ENCODE data around the gene CBX8. TPM values are rescaled to one million over a fixed set of nuclear protein-coding genes. Genes with fewer than 3 reads are reported as not detected.
"Not testable (repeated sequence)": the region's sequence is repeated elsewhere in the genome, so short reads cannot be mapped to it uniquely, and the experiment has no call there.

CBX8 gene
- total RNA-seq, 1 experiment from 2014 or later: 8.0 TPM

GRCh38 chr17:79778504-79779083 is 18.3 kb downstream of the CBX8 start:
- no peaks in the 10 kb centered on the region for H3K27me3 ChIP-seq (ENCODE audit: low read length)
- peak overlapping the region; percentile 55 for H3K4me2 ChIP-seq (ENCODE audit: low read depth, low read length, poor library complexity, severe bottlenecking)
- H3K36me3 ChIP-seq (ENCODE audit: insufficient read depth, low read length): no peaks in the 10 kb centered on the region
- H2AFZ ChIP-seq (ENCODE audit: low read length): peak overlapping the region; percentile 89; the same call in 1 of the 2 replicates
- H3K9ac ChIP-seq (ENCODE audit: low read length): peak overlapping the region; percentile 82
- no peak overlapping the region for H3K27ac ChIP-seq (ENCODE audit: low read length)
- DNase-seq: peak; percentile 62
- no peaks in the 10 kb centered on the region for H3K9me3 ChIP-seq (ENCODE audit: low read length)
- H3K4me3 ChIP-seq (ENCODE audit: low read length): peak overlapping the region; percentile 88
- peaks cover 10% of the 10 kb centered on the region for H4K20me1 ChIP-seq (ENCODE audit: insufficient read depth, low read depth, low read length)
- H3K4me1 ChIP-seq (ENCODE audit: low read length): peaks cover 14% of the 10 kb centered on the region
- no peaks in the 10 kb centered on the region for H3K9me2 ChIP-seq (replicated peaks; ENCODE audit: insufficient read depth, low read length)
- H3K79me2 ChIP-seq (ENCODE audit: low read length): no peaks in the 10 kb centered on the region

- Histone ChIP-seq H3K36me3 (ENCODE audit: insufficient read depth, low read length) (no peaks in the 10 kb centered on the region), H3K4me1 (ENCODE audit: low read length) (peaks cover 14% of the 10 kb centered on the region), H3K27ac (ENCODE audit: low read length) (no peak within 1 kb of the TSS), H4K20me1 (ENCODE audit: insufficient read depth, low read depth, low read length) (peaks cover 10% of the 10 kb centered on the region), H3K9me2 (replicated peaks; ENCODE audit: insufficient read depth, low read length) (no peaks in the 10 kb centered on the region), H3K79me2 (ENCODE audit: low read length) (no peaks in the 10 kb centered on the region), H3K27me3 (ENCODE audit: low read length) (no peaks in the 10 kb centered on the region), H2AFZ (ENCODE audit: low read length) (peak within 1 kb of the TSS; percentile 89; the same call in 1 of the 2 replicates), H3K4me3 (ENCODE audit: low read length) (peak within 1 kb of the TSS; percentile 88), H3K4me2 (ENCODE audit: low read depth, low read length, poor library complexity, severe bottlenecking) (peak within 1 kb of the TSS; percentile 99), H3K9ac (ENCODE audit: low read length) (peak within 1 kb of the TSS; percentile 82), H3K9me3 (ENCODE audit: low read length) (no peaks in the 10 kb centered on the region)
- peak; percentile 93 for DNase-seq
Observed at GRCh38 chr17:79777894-79778503, 18.9 kb downstream of the CBX8 start, which contains the start of gene CBX2. Gene CBX2, plus strand, starts transcription at chr17:79778148. Its CDS starts 88 bp downstream, at chr17:79778236.

DNA sequence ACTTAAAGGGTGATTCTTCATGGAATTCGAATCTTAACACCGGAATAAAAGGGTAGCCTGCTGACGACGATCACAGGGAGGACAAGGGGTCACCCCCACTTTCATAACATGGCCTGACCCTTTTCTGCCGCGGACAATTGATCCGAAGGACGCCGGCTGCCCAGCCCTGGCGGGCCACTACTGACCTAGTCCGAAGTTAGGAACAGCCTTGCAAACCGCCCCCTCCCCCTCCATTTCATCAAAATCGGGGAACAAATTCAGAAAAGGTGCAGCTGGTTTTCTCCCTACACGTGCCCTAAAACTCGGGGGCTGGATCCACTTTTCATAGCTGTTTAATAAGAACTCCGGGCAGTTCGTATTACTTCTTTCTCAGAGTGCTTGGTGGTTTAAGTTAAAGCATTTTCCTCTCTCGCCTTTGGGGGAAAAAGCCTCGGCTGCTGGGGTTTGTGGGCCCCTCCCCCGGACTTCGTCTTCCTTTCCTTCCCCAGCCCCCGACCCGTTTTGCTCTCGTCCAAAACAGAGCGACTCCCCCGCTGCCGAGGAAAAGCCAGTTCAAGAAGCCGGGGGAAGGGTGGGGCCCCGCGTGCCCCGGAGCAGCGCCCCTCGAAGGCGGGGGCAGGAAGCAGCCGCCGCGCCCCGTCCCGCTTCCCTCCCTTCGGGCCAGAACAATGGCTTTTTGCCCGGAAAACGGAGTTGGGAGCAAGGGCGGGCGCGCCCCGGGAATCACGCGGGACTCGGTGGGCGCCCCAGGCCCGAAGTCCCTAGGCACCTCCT is 19.6 kb downstream of the CBX8 start:
- Histone ChIP-seq H2AFZ (ENCODE audit: low read length) (peak overlapping the region; percentile 84; the same call in 1 of the 2 replicates), H3K9ac (ENCODE audit: low read length) (peak overlapping the region; percentile 72)
- peak; percentile 75 for DNase-seq

DNA sequence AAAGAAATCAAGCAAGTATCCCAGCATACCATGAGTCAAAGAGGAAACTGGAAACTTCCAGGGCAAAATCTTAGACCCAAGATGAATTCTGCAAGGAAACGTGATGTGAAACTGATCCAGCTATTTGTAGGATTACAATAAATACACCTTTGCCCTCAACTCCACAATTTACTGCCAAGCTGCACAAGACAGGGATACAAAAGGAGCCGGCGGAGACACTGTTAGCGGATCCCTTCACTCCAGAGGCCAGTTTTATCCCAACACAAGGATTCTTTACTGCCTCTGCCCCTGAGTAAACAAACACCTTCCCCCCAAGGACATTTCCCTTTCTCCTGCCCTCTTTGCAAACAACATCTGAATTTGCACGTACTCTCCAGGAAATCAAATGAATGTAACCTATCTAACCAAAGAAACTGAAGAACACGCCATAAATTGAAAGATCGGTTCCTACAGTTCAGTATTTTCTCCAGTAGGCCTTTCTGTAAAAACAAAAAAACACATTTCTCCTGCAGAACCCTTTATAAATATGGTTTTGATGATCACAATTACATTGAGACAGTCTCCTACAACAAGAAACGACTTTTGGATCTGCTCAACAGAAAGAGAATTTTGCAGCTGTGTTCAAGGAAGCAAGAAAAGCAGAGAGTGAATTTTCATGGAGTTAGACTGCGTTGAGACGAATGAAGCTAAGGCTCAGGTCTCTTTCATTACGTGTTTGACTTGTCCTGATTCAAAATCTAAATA is 20.3 kb downstream of the CBX8 start:
- Histone ChIP-seq H3K4me2 (ENCODE audit: low read depth, low read length, poor library complexity, severe bottlenecking) (no peak overlapping the region), H3K79me2 (ENCODE audit: low read length) (no peaks in the 10 kb centered on the region), H3K9me3 (ENCODE audit: low read length) (no peaks in the 10 kb centered on the region), H4K20me1 (ENCODE audit: insufficient read depth, low read depth, low read length) (peaks cover 10% of the 10 kb centered on the region), H3K27ac (ENCODE audit: low read length) (no peak overlapping the region), H3K36me3 (ENCODE audit: insufficient read depth, low read length) (no peaks in the 10 kb centered on the region), H2AFZ (ENCODE audit: low read length) (no peak overlapping the region), H3K4me1 (ENCODE audit: low read length) (peaks cover 14% of the 10 kb centered on the region), H3K27me3 (ENCODE audit: low read length) (no peaks in the 10 kb centered on the region), H3K9ac (ENCODE audit: low read length) (no peak overlapping the region), H3K4me3 (ENCODE audit: low read length) (no peak overlapping the region), H3K9me2 (replicated peaks; ENCODE audit: insufficient read depth, low read length) (no peaks in the 10 kb centered on the region)
- DNase-seq: no peak

More for the DNA sequence above, 19.6 kb downstream of the CBX8 start:
- Histone ChIP-seq H3K36me3 (ENCODE audit: insufficient read depth, low read length) (no peaks in the 10 kb centered on the region), H3K4me3 (ENCODE audit: low read length) (peak overlapping the region; percentile 70), H3K4me1 (ENCODE audit: low read length) (peaks cover 14% of the 10 kb centered on the region), H4K20me1 (ENCODE audit: insufficient read depth, low read depth, low read length) (peaks cover 10% of the 10 kb centered on the region), H3K27me3 (ENCODE audit: low read length) (no peaks in the 10 kb centered on the region), H3K9me3 (ENCODE audit: low read length) (no peaks in the 10 kb centered on the region), H3K9me2 (replicated peaks; ENCODE audit: insufficient read depth, low read length) (no peaks in the 10 kb centered on the region), H3K79me2 (ENCODE audit: low read length) (no peaks in the 10 kb centered on the region), H3K27ac (ENCODE audit: low read length) (no peak overlapping the region), H3K4me2 (ENCODE audit: low read depth, low read length, poor library complexity, severe bottlenecking) (peak overlapping the region; percentile 99)

DNA sequence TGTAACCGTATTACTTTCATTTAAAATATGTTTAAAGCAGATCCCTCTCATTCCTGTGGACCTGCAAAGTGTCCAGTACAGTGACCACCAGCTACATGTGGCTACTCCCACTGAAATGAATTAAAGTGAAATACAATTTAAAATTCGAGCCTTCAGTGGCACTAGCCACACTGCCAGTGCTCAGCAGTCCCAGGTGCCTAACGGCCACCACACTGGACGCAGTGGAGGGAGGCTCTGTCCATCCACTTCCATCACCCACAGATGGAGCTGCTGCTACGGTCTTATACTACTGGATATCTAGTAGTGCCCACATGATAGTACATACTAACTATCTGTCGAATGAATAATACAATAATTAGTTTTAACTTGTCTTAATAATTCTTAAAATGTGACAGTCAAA is 21.2 kb downstream of the CBX8 start:
- no peak overlapping the region for H2AFZ ChIP-seq (ENCODE audit: low read length)

DNA sequence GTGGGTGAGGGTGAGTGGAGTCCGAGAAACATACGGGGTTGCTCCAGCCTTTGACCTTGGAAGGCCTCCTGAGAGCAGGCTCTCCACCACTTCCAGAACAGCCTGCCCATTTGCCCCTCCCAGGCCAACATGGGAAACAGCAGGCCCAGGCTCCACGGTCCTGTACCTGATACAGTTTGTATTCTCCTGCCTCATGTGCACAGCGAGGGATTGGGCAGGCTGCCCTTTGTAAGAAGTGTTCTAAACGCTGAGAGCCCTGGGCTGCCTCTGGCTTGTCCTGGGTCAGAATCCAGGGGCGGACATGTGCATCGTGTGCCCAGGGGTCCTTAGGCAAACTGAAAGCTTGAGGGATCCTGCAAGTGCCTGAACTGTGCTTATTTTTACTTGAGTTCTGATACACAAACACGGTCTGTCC is 22.3 kb downstream of the CBX8 start:
- H3K9ac ChIP-seq (ENCODE audit: low read length): no peak overlapping the region
- no peak overlapping the region for H3K27ac ChIP-seq (ENCODE audit: low read length)
- H3K4me3 ChIP-seq (ENCODE audit: low read length): no peak overlapping the region

More for the DNA sequence above, 21.2 kb downstream of the CBX8 start:
- Histone ChIP-seq H3K27me3 (ENCODE audit: low read length) (no peaks in the 10 kb centered on the region), H3K36me3 (ENCODE audit: insufficient read depth, low read length) (no peaks in the 10 kb centered on the region), H3K27ac (ENCODE audit: low read length) (no peak overlapping the region), H3K9ac (ENCODE audit: low read length) (no peak overlapping the region), H3K9me2 (replicated peaks; ENCODE audit: insufficient read depth, low read length) (no peaks in the 10 kb centered on the region), H3K79me2 (ENCODE audit: low read length) (no peaks in the 10 kb centered on the region), H3K9me3 (ENCODE audit: low read length) (no peaks in the 10 kb centered on the region), H3K4me2 (ENCODE audit: low read depth, low read length, poor library complexity, severe bottlenecking) (no peak overlapping the region), H4K20me1 (ENCODE audit: insufficient read depth, low read depth, low read length) (peaks cover 10% of the 10 kb centered on the region), H3K4me3 (ENCODE audit: low read length) (no peak overlapping the region), H3K4me1 (ENCODE audit: low read length) (peaks cover 14% of the 10 kb centered on the region)
- DNase-seq: no peak

DNA sequence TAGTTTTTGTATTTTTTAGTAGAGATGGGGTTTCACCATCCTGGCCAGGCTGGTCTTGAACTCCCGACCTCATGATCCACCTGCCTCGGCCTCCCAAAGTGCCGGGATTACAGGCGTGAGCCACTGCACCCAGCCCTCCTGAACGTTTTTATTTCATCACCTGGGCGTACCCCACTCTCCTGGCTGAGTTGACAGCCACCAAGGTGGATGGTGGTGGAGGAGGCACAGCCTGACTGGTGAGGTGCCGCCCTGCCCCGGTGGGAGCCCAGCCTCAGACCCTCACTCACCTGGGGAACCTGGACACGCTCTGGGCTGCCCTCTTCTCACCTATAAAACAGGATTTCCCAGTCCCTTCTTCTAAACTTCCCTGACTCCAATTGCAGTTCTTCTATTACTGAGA is 24.2 kb downstream of the CBX8 start:
- not testable (repeated sequence) for H3K79me2 ChIP-seq (ENCODE audit: low read length); H2AFZ ChIP-seq (ENCODE audit: low read length); H3K4me3 ChIP-seq (ENCODE audit: low read length); H3K27me3 ChIP-seq (ENCODE audit: low read length); DNase-seq; H3K4me2 ChIP-seq (ENCODE audit: low read depth, low read length, poor library complexity, severe bottlenecking); H3K9ac ChIP-seq (ENCODE audit: low read length); H4K20me1 ChIP-seq (ENCODE audit: insufficient read depth, low read depth, low read length); H3K9me3 ChIP-seq (ENCODE audit: low read length); H3K27ac ChIP-seq (ENCODE audit: low read length); H3K4me1 ChIP-seq (ENCODE audit: low read length); H3K9me2 ChIP-seq (replicated peaks; ENCODE audit: insufficient read depth, low read length); H3K36me3 ChIP-seq (ENCODE audit: insufficient read depth, low read length)

More for the DNA sequence above, 22.3 kb downstream of the CBX8 start:
- Histone ChIP-seq H3K9me3 (ENCODE audit: low read length) (no peaks in the 10 kb centered on the region), H3K4me2 (ENCODE audit: low read depth, low read length, poor library complexity, severe bottlenecking) (no peak overlapping the region), H2AFZ (ENCODE audit: low read length) (no peak overlapping the region), H3K36me3 (ENCODE audit: insufficient read depth, low read length) (no peaks in the 10 kb centered on the region), H3K4me1 (ENCODE audit: low read length) (peaks cover 14% of the 10 kb centered on the region), H3K27me3 (ENCODE audit: low read length) (no peaks in the 10 kb centered on the region), H3K79me2 (ENCODE audit: low read length) (no peaks in the 10 kb centered on the region), H3K9me2 (replicated peaks; ENCODE audit: insufficient read depth, low read length) (no peaks in the 10 kb centered on the region), H4K20me1 (ENCODE audit: insufficient read depth, low read depth, low read length) (peaks cover 8% of the 10 kb centered on the region)
- DNase-seq: no peak

Data from Karpas-422 (cell line).